HG03025 (cell line): Measurements from ENCODE around the gene TMEM266.
"Not testable (repeated sequence)": the region's sequence is repeated elsewhere in the genome, so short reads cannot be mapped to it uniquely, and the experiment has no call there.

Experiments used
- ATAC-seq: cut with Tn5 transposase; IDR thresholded peaks from one replicate; pipeline ENCODE4 v1.9.1; 2021; ENCODE audit warnings: mild to moderate bottlenecking, moderate library complexity; ENCODE audit not compliant: unreplicated experiment, low FRiP score

Gene TMEM266, protein sequence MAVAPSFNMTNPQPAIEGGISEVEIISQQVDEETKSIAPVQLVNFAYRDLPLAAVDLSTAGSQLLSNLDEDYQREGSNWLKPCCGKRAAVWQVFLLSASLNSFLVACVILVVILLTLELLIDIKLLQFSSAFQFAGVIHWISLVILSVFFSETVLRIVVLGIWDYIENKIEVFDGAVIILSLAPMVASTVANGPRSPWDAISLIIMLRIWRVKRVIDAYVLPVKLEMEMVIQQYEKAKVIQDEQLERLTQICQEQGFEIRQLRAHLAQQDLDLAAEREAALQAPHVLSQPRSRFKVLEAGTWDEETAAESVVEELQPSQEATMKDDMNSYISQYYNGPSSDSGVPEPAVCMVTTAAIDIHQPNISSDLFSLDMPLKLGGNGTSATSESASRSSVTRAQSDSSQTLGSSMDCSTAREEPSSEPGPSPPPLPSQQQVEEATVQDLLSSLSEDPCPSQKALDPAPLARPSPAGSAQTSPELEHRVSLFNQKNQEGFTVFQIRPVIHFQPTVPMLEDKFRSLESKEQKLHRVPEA

DNA sequence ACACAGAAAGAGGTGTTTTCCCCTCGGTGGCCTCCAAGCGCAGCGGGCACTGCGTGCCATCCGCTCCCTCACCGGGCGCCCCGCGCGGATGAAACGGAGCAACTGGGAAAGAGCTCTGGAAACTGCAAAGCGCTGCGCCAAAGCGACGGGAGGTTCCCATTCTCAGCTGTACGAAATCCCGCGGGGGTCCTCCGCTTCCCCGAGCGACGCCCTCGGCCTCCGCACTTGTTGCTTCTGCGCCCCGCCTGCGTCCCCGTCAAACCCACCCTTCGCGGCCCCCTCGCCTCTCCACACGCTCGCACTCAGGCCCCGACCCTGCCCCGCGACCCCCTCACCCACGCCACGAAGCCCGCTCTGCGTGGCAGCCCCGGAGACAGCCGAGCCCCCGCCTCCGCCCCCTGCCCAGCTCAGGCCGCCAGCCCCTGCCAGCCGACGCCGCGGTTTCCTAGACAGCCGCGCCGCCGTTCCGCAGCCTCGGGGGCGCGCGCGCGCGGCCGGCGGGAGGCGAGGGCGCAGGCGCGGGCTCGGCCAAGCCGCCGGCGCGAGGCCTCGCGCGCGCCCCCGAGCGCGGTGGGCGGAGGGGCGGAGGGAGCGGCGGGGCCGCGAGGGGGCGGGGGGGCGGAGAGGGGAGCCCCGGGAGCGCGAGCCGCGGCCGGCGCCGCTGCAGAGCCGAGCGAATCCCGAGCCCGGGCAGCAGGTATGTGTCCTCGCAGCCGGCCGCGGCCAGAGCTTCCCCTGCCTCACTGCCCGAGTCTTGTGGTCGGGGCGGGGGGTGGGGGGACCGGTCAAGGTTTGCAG lies at the start of gene TMEM266:
Gene TMEM266 (plus strand): TSS at position 666 of the 798 bp plus-strand sequence. CDS start 74,279 bp downstream, outside the sequence.
- ATAC-seq = no peak

DNA sequence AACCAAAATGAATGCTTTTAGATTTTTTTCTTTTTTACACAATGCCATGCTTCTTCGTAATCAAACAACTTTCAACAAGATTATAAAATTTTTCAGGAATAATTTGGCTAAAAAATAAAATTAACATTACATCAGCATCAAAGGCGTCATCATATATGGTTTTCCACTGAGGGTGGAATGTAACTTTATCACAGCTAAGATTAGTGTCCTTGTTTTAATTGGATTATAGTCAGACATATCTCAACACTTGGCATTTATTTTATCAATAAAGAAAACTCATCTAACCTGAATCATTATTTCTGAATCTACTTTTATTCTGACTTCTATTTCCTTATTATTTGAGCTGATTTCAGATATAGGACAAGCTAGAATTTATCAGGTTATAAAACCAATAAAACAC lies 49.2 kb upstream of the TMEM266 start:
- ATAC-seq = no peak

DNA sequence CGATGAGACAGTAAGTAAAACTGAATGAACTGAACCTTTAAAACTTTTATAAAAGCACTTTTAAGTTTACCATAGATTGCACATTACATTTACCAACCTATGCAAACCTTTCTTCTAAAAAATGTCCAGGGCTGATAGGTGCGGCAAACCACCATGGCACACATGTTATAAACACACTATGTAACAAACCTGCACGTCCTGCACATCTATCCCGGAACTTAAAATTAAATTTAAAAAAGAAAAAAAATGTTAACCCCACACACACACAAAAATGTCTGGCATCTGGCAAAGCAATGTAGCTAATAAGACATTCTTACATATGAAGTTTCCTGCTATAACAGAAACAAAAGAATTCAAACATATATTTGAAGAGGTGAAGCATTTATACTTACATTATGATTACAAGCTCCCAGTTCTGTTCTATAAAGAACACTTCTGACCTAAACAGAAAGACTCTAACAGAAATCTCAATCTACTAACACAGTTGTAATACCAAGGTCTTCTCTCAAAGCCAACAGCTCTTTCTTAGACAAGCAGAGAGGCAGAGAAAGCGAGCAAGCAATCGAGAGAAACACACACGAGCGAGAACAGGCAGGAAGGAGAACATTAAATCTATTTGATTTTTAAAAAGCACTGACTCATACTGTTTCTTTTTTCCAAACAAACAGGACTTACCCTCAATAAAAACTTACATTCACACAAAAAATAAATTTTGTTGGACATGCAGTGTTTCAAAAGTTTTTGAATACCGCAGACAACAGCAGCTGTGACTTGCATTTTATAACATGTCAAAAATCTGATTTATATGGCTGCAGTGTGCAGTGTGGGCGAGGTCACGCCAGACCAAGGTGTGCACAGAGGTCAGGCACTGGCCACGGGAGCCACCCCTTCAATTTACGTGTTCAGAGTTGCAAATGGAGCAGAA lies 47.9 kb upstream of the TMEM266 start, which contains the start of gene NRG4:
Gene NRG4 (minus strand): TSS at position 798 of the 925 bp plus-strand sequence. CDS start 1,194 bp downstream, outside the sequence.
- no peak for ATAC-seq

DNA sequence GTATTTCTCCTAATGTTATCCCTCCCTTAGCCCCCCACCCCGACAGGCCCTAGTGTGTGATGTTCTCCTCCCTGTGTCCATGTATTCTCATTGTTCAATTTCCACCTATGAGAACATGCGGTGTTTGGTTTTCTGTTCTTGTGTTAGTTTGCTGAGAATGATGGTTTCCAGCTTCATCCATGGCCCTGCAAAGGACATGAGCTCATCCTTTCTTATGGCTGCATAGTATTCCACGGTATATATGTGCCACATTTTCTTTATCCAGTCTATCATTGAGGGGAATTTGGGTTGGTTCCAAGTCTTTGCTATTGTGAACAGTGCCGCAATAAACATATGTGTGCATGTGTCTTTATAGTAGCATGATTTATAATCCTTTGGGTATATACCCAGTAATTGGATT lies 46.3 kb upstream of the TMEM266 start:
- ATAC-seq = not testable (repeated sequence)

DNA sequence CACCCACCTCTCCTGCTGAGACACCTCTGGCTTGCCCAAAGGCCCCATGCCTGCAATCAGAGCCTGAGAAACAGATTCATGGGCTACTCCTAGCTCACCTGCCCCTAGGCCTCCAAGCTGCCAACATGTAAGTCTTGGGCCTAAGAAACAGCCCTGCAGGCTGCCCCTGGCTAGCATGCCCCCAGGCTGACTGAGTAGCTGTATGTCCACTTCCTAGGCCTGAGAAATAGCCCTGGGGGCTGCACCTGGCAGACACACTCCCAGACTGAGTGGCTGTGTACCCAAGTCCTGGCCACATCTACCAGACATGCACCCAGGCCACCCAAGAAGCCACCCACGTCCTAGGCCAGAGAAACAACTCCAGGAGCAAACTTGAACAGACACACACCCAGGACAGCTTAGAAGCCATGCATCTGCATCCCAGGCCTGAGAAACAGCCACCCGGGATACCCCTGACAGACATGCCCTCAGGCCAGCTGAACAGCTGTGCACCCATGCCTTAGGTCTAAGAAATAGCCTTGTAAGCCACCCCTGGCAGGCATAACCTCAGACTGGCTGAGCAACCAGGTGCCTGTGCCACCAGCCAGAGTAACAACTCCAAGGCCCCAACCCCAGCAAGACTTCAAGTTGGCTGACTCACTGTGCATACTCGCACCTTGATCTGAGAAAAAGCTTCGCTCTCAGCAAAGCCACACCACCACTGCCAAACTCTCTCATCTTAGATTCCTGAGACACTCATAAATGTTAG lies 35.6 kb upstream of the TMEM266 start:
- ATAC-seq = no peak

DNA sequence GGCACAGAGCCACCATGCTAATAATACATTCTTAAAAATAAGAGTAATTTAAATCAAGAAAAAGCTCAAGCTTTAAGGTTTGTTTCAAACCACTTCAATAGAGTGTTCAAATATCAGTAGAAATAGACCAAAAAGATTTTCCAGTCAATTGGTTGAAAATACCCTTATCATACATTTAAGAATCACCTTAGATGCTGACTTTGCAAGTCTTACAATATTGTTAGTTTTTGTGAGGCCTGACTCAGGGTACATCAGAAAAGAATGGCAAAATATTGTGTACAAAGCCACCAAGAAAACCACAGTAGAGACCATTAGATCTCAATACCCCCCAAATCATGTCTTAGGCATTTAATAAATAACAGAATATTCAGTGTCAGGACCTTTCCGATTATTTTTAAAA lies 27.7 kb upstream of the TMEM266 start:
- no peak for ATAC-seq

DNA sequence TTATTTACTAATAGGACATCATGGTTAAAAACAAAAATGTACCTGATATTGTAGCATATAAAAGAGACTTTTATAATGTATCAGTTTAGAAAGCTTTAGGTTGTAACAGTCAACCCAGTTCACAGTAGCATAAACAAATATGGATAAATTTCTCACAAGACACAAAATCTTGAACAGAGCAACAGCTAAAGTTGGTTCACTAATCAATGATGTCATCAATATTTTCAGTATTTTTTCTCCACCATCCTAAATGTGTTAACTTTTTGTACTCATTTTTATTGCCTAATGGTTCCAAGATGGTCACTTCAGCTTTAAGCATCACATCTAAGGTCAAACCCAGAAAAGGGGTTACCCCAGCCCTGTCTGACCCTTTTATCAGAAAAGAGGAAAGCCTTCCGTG lies 26.3 kb upstream of the TMEM266 start:
- ATAC-seq = no peak

DNA sequence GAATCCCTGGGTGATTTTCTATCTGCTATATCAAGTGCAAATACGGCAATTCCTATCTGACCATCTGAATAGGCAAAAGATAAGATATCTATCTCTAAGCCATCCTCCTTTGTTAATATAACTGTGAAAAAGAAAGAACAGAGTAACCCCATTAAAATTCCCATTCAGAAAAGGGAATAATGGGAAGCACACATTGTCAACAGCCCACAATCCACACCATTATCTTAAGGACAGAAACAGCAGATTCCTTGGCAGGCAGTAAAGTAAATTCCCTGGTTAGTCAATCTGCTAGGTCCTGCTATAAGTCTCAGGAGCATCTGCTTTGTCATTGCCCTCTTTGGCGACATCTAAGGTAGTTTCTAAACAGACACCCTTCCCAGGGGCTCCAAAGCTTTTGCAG lies 25.7 kb upstream of the TMEM266 start:
- ATAC-seq = no peak

DNA sequence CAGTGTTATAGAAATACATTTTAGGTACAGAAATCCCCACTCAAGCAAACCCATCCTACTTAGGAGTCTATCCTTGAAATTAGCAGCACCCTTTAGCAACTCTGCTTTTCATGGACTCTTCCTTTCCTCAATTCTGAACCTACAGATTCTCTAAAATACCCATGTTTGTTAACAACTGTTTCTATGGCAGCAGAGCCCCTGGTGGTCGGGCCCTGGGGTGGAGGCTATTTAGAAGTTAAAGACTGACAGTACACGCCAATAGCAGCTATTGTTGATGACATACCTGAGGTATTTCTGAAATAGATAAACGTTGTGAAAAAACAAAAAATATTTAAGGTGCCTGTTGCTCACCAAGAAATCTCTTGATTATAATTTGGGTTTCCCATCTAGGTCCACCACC lies 24.2 kb upstream of the TMEM266 start:
- no peak for ATAC-seq

DNA sequence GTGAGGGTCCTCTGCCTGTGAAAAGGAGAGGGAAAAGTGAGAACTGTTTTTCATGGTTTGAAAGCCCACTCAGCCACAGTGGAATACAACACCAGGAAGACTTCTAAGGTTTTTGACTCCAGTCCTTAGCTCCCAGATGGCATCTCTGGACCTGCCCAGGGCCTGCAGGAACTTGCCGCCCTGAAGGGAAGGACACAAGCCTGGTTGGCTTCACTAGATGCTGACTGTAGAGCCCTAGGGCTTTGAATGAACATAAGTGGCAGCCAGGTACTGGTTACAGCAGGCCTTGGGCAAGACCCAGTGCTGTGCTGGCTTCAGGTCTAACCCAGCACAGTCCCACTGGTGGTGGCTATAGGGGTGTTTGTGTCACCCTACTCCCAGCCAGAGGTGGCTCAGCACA lies 21.3 kb upstream of the TMEM266 start:
- ATAC-seq = no peak

DNA sequence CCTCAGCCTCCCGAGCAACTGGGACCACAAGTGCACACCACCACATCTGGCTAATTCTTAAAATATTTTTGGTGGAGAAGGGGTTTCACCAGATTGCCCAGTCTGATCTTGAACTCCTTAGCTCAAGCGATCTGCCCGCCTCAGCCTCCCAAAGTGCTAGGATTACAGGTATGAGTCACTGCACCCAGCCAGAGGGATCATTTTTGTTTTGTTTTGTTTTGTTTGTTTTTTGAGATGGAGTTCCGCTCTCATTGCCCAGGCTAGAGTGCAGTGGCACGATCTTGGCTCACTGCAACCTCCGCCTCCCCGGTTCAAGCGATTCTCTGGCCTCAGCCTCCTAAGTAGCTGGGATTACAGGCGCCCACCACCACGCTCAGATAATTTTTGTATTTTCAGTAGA lies 5.6 kb upstream of the TMEM266 start:
- not testable (repeated sequence) for ATAC-seq

DNA sequence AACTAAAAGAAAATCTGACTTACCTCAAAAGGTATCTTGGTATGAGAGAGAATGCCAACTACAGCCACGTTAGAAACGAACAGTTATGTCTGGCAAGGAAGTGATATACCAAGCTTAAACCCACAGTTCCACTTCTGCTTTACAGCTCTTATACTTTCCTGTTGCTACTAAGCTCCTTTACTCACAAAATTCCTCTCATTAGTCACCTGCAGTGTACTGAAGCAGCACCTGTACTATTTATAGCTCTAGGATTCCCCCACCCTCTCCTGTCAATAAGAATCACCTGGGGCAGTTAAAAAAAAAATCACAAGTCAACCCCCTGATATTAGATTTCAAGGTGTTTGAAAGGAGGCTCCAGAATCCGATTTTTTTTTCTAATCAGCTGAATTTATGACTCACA lies 2.9 kb upstream of the TMEM266 start:
- no peak for ATAC-seq

DNA sequence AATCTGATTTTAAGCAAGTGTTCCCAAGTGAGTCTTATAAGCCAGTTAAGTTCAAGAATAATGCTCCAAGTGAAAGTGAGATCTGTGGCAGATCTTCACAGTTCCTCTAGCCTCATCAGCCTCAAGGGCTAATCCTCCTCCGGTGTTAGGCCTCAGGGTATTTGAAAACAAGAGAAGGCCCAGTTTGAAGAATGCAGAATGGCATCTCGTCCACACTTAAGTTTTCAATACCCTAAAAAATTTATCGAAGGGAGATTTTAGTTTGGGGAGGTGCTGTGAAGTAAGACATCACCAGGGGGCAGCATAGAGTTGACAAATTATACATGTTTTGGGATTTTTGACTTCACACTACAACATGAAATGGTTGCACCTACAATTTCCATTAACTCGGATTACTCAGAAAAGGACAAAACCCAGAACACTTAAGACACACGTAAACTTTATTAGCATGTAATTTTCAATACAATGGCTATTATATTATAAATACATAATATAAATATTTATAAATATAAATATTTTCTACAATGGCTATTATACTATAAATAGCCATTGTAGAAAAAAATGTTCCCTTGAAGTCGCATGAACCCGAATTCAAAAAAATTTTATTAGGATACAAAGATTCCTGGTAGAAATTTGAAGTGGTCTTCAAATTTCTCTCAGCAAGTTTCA lies 2.3 kb upstream of the TMEM266 start:
- no peak for ATAC-seq

DNA sequence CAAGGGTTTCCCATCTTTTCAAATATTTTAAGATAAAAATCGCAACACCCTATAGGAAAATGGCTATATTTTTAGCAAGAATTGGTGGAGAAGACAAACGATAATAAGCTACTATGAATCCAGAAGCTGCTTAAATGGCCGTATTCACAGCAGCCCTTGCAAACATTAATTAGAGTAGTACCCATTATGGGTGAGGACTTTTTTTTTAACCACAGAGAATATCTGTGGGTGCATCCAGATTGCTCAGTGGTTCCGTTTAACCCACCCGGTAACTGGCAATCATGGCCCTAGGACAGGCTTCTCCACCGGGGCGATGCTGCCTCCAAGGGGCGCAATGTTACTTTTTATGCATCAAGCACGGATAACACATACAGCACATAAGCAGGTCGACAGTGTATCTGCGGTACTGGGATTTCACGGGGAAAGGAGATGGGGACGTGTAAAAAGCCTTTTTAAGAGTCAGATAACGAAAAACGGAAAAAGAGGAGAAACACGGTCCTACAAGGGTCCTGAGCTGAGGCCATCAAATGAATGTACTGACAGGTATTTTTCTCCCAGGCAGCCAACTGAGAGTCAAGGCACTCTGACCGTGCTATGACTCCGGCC lies 968 bp upstream of the TMEM266 start:
- ATAC-seq = no peak

DNA sequence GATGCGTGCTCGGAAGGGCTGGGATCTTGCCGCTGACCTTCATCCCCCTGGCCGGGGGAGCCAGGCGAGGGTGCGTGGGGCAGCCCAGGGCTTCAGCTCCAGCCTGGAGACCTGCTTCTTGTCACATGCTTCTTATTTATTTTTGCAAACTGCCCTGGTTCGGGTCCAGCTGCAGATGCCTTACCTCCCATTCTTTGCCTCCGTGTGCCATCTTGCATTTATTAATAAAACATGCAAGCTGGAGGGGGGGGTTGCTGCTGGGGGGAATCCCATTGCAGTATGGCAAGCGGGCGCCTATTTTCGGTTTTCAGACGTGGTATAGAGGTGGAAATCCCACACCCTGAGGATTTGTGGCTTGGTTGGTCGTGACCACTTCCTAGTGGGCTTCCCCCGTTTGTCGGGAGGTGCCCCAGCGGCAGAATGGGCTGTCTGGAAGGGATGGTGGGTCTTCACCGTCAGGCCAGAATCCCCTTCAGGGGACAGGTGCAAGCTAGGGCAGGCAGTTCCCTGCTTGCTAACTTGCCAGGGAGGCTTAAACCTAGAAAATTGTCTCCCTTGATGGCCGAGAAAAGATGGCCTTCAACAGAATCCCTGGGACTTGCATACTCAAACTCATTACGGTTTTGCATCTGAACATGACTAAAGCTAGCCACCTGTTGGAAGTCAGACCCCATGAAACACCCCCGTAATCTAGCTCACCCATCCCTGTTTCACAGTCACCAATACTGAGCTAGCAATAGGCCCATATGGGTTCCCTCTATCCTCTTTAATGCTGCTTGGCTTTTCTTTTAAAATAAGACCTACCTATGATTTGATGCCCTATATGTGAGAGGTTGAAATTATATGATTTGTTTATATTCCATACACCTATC lies 569 bp downstream of the TMEM266 start:
- no peak for ATAC-seq

DNA sequence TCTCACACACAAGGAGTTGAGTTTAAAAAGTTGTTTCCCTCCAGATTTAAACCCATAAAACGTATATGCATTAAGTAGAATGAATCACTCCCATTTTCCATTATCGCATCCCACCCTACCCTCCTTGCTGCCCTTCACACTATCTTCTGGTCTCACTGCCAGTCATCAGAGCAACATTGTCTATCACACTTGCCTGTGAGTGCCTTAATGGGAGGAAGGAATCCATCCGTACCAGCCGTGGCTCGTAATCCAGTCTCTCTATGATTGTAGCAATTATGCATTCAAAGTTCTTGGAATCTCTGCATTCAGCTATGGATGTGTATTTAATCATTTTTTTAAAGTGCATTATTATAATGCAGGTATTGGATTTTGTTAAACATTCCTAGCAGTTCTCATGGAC lies 1.9 kb downstream of the TMEM266 start:
- no peak for ATAC-seq

DNA sequence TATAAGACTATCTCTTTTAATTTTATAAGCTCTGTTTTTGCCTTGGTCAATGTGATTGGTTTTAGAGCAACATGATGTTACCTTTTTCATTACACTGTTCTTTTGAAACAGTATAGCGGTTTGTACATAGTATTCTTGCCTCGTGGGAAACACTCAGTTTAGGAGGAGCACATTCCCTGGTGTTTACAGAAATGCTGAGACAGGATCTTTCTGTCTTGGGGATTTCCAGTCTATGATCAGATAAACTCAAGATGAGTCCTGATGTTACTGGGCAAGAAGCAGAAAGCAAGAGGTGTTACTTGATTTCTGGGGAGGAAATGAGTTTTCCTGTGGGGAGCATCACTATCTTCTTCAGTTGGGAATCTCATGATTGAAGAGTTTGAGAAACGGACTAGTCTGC lies 2.5 kb downstream of the TMEM266 start:
- ATAC-seq = no peak

DNA sequence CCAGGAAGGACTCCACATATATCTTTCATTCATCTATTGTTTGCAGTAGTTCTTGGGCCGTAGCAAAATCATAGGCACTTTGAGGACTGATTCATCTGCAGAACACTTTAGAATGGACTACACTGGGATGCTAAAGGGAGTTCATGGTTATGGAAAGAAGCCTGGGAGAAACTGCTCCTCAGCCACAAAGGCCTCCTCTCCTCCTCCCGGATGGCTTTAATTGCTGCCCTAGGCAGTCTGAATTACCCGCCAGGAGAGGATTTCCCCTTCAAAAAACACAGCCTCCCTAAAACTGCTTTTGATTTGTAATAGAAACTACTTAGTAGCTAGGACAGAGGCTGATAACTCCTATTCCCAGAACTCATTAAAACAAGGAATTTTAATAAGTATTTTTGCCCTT lies 4.6 kb downstream of the TMEM266 start:
- ATAC-seq = no peak
